HG03045 (cell line): Measurements from ENCODE around the gene PLEKHD1.
A peak's percentile ranks its signal among the peaks of the same experiment; 100 is the strongest.
"Not testable (repeated sequence)": the region's sequence is repeated elsewhere in the genome, so short reads cannot be mapped to it uniquely, and the experiment has no call there.

Source experiments
- ATAC-seq: cut with Tn5 transposase; IDR thresholded peaks from one replicate; pipeline ENCODE4 v1.9.1; 2021; ENCODE audit warnings: mild to moderate bottlenecking, moderate library complexity; ENCODE audit not compliant: unreplicated experiment

PLEKHD1 gene

GRCh38 chr14:69481815-69482568 lies 2.5 kb upstream of the PLEKHD1 start:
- ATAC-seq: peak; percentile 85

- ATAC-seq: no peak
Measured at GRCh38 chr14:69483765-69484443, 624 bp upstream of the PLEKHD1 start.

DNA sequence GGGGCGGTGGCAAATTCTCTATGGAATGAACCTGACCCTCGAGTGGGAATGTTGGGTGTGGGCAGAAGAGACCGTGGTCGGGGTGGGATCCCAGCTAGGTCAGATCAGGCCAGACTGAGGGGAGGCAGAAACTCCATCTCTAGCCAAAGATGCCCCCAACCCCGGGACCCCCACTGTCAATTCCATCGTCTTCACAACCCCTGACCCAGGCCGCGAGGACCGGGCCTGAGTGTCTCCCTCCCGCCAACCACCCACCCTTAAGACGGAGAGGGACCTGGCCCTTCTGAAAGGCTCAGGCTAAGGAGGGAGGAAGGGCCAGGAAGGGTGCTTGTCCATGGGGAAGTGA lies 760 bp downstream of the PLEKHD1 start:
- no peak for ATAC-seq

DNA sequence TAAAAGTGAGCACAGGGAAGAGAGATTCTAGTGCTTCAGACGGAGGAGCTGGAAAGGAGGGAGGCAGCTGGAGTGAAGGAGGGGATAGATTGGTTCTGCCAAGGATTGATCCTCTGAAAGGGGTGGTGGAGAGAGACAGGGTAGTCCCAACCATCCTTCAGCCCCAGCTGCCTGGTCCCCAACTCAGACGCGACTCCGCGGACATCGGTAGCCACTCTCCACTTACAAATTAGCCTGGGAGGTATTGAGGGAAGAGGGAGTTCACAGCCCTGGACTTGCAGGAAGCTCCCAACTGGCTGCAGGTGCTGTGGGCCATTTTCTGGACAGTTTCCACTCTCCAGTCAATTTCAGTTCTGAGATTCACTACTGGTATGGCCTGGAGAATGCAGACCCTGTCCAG lies 1.2 kb downstream of the PLEKHD1 start:
- ATAC-seq: no peak

DNA sequence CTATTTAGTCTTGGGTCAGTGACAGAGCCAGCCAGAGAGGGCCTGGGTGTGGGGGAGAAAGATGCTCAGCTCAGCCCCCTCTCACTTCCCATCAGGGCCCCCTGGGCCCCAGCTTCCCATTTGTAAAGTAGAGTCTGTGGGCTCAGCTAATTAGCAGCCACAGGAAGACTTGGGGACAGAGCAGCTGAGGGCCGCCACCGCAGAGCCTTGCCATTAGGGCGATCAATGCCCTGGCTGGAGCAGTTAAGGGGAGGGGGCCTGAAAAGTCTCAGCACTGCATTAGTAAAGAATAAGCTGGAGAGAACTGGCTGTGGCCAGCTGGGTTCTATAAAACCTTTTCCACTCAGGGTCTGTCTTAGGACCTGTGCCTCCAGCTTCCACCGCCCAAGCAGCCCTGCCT lies 2.7 kb downstream of the PLEKHD1 start:
- ATAC-seq: no peak

- ATAC-seq: no peak
Measured at GRCh38 chr14:69487771-69488170, 3.2 kb downstream of the PLEKHD1 start.

- no peak for ATAC-seq
Measured at GRCh38 chr14:69489495-69489894, 5.0 kb downstream of the PLEKHD1 start.

DNA sequence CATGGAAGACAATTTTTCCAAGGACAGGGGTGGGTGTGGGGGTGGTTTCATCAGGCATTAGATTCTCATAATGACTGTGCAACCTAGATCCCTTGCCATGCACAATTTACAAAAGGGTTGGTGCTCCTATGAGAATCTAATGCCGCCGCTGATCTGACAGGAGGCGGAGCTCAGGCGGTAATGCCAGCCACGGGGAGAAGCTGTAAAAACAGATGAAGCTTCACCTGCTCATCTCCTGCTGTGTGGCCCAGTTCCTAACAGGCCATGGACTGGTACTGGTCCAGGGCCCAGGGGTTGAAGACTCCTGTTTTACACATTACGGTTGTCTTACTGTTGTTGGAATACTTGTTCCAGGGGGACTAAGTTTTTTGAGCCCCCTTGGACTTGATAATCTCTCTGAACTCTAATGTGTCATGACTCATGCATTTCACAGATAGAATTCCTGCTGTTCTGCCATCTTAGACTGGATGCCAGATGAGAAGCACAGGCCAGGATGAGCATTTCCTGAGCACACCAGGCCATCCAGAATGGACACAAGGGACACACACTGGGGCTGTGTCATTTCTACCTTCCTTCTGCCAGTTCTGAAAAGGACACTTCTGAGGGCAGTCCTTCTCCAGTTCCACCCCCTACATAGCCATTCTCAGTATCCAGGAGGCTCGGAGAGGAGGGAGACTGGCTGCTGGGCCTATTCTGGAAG lies 5.8 kb downstream of the PLEKHD1 start:
- no peak for ATAC-seq

GRCh38 chr14:69491193-69491592 lies 6.7 kb downstream of the PLEKHD1 start:
- no peak for ATAC-seq

- ATAC-seq: no peak
Measured at GRCh38 chr14:69493038-69493437, 8.5 kb downstream of the PLEKHD1 start.

GRCh38 chr14:69493791-69494190 lies 9.3 kb downstream of the PLEKHD1 start:
- no peak for ATAC-seq

- no peak for ATAC-seq
Measured at GRCh38 chr14:69495341-69495921, 10.9 kb downstream of the PLEKHD1 start.

GRCh38 chr14:69497866-69498265 lies 13.3 kb downstream of the PLEKHD1 start:
- ATAC-seq: not testable (repeated sequence)

GRCh38 chr14:69498286-69498685 lies 13.8 kb downstream of the PLEKHD1 start:
- not testable (repeated sequence) for ATAC-seq

GRCh38 chr14:69499436-69499835 lies 14.9 kb downstream of the PLEKHD1 start:
- ATAC-seq: no peak

DNA sequence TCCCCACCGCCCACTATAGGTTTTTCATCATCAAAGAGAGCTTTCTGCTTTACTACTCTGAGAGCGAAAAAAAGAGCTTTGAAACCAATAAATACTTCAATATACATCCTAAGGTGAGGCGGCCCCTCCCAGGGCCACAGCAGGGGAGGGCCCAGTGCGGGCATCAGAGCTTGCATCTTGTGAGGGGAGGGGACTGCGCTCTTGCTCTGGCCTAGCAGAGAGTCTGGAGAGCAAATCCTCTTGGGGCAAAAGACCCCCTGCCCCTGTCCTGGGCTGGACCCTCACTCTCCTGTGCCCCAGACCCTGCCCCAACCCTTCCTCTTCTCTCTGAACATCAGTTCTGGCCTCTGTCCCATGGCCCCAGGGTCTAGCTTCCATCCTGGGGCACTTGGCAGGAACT lies 15.6 kb downstream of the PLEKHD1 start:
- ATAC-seq: no peak

GRCh38 chr14:69500736-69501135 lies 16.2 kb downstream of the PLEKHD1 start:
- no peak for ATAC-seq

DNA sequence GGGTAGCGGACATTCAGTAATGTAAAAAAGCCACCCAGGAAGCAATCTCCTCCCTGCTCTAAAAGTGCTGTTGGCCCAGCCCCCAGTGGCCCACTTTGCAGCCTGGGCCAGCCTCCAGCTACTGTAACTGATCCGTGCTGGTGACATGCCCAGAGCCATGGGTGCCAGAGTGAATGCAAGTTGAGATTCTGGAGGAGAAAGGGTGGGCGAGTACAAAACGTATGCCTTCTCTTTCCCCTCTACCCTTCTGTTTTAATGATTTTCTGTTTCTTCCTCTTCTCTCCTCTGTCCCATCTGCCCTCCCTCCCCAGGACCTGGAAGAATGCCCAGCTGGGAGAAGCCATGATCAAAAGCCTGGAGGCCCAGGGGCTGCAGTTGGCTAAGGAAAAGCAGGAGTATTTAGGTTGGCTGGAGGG lies 16.9 kb downstream of the PLEKHD1 start:
- no peak for ATAC-seq

GRCh38 chr14:69504775-69505174 lies 20.2 kb downstream of the PLEKHD1 start:
- ATAC-seq: no peak

DNA sequence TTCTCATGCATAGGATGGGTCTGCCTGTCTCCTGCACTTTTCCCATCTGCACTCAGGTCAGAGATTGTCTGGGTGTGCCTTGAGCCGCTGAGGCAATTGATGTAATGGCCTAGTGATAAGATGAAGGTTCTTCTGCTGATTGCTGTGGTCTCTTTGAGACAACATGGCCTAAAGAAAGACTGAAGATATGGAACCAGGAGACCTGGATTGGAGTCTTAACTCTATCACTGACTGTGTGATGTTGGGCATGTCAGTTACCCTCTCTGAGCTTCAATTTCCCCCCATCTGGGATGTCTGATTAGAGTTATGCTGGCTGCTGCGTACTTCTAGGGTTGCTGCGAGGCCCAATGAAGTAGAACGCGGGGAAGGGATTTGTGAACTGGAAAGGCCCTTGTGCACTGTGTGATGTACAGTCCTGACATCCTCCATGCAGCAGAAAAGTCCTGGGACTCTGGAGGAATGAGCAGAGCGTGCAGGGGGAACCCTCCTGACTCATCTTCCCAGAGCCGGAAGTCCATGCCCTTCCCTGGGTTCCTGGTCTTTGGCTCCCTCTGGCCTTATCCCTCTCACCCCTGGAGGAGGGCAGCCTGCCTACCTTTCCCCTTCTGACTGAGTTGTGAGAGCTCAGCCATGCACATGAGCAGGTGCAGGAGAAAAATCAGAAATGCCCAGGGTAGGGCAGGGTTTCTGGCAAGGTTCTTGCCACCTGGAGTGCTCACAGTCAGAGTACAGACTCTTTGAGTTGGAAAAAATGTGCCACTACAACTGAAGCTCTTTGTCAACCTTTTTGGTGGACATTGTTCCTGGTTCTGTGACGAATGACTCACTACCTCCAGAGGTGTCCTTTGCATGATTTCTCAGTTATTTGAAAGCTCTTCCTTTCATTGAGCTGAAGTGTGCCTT lies 21.1 kb downstream of the PLEKHD1 start:
- ATAC-seq: no peak

DNA sequence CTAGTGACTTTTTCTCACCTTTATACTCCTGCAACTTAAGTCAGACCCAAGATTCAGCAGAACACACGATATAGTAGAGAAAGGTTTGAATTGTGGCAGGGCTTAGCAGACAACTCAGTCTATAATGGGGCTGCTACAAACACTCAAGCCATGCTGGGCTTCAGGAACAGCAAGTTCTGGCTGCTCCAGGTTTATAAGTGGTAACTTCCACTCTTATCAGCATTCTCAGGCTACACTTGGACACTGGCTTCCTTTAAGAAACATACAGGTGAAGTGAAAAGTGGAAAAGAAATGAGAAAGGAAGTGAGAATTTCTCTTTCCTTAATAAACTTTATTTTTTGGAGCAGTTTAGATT lies 21.7 kb downstream of the PLEKHD1 start:
- ATAC-seq: no peak
